ENCODE results near the gene IVNS1ABP. TPM values are rescaled to one million over a fixed set of nuclear protein-coding genes. Genes with fewer than 3 reads are reported as not detected.

The IVNS1ABP gene
- total and polyA plus RNA-seq, 2 of the 13 experiments (the other 11 are each of a cell fraction or from before 2014, with no cell fraction given): 49.1 to 51.7 TPM

DNA sequence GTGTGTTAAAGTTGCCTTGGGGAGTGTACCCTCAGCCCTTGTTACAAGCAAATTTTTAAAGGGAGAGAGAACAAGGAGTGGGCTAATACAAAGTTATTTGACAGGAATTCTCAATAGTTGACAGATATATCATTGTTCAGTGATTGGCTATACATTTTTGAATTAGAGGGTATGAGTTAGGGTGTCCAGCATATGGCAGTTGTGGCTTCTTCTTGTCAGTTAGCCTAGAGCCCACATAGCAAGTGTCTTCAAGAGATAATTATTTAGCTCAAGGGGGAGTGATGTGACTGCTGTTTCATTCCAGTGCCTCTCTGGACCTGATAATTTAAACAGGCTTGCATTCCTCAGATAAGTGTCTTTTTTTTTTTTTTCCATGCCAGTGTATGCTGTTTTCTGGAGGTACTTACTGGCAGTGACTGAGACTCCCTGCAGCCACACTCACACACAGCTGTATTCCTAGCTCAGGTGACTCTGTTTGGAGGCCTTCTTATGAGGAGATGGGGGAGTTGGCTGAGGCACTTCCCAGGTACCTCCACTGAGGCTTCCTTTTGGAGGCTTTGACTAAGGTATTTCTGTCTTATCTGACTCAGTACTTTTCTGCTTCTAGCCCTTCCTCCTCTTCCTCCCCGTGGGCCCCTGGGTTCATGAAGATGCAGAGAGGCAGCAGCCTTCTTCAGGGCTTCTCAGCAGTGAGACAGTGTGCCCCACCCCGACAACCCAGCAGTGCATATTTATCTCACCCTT, 32.3 kb downstream of the IVNS1ABP start:
- Histone ChIP-seq H3K9me3 (ENCODE audit: low read length) (no peaks in the 10 kb centered on the region), H3K9ac (ENCODE audit: insufficient read depth, low read depth, low read length) (no peak overlapping the region), H2AFZ (ENCODE audit: low read length) (no peak overlapping the region), H3K27ac (ENCODE audit: extremely low read length, insufficient read depth, low read length) (no peak overlapping the region), H3K79me2 (ENCODE audit: insufficient read depth, low read length) (no peaks in the 10 kb centered on the region), H4K20me1 (ENCODE audit: insufficient read depth, low read length) (no peaks in the 10 kb centered on the region), H3K4me3 (replicated peaks in 1 of 3; ENCODE audit: insufficient read depth in 1 of 3, low read depth in 2 of 3, low read length in 3 of 3) (no peak overlapping the region), H3K27me3 (ENCODE audit: control insufficient read depth in 1 of 2, insufficient read depth in 2 of 2, low read length in 2 of 2) (no peaks in the 10 kb centered on the region), H3K4me2 (ENCODE audit: low read depth, low read length) (no peak overlapping the region), H3K36me3 (replicated peaks in 1 of 2; ENCODE audit: control insufficient read depth in 1 of 2, insufficient read depth in 2 of 2, low read length in 2 of 2) (no peaks in the 10 kb centered on the region), H3K4me1 (ENCODE audit: insufficient read depth, low read length) (peaks cover 23% of the 10 kb centered on the region)
- in situ Hi-C loops (cut with HindIII; ENCODE audit: extremely low pct_ligation_motif_present, low pct_unique_long_range_greater_than_20kb): no loop called here
- POLR2A ChIA-PET: no interaction called here
- TF ChIP-seq AHR (CRISPR knock-in tag; IDR thresholded peaks at IDR 0.05): no peak
- TF ChIP-seq, protein P1, sequence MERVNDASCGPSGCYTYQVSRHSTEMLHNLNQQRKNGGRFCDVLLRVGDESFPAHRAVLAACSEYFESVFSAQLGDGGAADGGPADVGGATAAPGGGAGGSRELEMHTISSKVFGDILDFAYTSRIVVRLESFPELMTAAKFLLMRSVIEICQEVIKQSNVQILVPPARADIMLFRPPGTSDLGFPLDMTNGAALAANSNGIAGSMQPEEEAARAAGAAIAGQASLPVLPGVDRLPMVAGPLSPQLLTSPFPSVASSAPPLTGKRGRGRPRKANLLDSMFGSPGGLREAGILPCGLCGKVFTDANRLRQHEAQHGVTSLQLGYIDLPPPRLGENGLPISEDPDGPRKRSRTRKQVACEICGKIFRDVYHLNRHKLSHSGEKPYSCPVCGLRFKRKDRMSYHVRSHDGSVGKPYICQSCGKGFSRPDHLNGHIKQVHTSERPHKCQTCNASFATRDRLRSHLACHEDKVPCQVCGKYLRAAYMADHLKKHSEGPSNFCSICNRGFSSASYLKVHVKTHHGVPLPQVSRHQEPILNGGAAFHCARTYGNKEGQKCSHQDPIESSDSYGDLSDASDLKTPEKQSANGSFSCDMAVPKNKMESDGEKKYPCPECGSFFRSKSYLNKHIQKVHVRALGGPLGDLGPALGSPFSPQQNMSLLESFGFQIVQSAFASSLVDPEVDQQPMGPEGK (CRISPR knock-in tag; IDR thresholded peaks at IDR 0.05): no peak
- TF ChIP-seq, protein P2, sequence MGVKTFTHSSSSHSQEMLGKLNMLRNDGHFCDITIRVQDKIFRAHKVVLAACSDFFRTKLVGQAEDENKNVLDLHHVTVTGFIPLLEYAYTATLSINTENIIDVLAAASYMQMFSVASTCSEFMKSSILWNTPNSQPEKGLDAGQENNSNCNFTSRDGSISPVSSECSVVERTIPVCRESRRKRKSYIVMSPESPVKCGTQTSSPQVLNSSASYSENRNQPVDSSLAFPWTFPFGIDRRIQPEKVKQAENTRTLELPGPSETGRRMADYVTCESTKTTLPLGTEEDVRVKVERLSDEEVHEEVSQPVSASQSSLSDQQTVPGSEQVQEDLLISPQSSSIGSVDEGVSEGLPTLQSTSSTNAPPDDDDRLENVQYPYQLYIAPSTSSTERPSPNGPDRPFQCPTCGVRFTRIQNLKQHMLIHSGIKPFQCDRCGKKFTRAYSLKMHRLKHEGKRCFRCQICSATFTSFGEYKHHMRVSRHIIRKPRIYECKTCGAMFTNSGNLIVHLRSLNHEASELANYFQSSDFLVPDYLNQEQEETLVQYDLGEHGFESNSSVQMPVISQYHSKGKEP (CRISPR knock-in tag; IDR thresholded peaks at IDR 0.05): no peak
- TF ChIP-seq, protein P3, sequence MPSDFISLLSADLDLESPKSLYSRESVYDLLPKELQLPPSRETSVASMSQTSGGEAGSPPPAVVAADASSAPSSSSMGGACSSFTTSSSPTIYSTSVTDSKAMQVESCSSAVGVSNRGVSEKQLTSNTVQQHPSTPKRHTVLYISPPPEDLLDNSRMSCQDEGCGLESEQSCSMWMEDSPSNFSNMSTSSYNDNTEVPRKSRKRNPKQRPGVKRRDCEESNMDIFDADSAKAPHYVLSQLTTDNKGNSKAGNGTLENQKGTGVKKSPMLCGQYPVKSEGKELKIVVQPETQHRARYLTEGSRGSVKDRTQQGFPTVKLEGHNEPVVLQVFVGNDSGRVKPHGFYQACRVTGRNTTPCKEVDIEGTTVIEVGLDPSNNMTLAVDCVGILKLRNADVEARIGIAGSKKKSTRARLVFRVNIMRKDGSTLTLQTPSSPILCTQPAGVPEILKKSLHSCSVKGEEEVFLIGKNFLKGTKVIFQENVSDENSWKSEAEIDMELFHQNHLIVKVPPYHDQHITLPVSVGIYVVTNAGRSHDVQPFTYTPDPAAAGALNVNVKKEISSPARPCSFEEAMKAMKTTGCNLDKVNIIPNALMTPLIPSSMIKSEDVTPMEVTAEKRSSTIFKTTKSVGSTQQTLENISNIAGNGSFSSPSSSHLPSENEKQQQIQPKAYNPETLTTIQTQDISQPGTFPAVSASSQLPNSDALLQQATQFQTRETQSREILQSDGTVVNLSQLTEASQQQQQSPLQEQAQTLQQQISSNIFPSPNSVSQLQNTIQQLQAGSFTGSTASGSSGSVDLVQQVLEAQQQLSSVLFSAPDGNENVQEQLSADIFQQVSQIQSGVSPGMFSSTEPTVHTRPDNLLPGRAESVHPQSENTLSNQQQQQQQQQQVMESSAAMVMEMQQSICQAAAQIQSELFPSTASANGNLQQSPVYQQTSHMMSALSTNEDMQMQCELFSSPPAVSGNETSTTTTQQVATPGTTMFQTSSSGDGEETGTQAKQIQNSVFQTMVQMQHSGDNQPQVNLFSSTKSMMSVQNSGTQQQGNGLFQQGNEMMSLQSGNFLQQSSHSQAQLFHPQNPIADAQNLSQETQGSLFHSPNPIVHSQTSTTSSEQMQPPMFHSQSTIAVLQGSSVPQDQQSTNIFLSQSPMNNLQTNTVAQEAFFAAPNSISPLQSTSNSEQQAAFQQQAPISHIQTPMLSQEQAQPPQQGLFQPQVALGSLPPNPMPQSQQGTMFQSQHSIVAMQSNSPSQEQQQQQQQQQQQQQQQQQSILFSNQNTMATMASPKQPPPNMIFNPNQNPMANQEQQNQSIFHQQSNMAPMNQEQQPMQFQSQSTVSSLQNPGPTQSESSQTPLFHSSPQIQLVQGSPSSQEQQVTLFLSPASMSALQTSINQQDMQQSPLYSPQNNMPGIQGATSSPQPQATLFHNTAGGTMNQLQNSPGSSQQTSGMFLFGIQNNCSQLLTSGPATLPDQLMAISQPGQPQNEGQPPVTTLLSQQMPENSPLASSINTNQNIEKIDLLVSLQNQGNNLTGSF (CRISPR knock-in tag; IDR thresholded peaks at IDR 0.05): no peak
- TF ChIP-seq, protein P4, sequence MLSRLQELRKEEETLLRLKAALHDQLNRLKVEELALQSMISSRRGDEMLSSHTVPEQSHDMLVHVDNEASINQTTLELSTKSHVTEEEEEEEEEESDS (CRISPR knock-in tag; IDR thresholded peaks at IDR 0.05; ENCODE audit: borderline replicate concordance): no peak
- no peak for TF ChIP-seq ZNF432 (CRISPR knock-in tag; IDR thresholded peaks at IDR 0.05; ENCODE audit: borderline replicate concordance)
- TF ChIP-seq GPN1 (CRISPR knock-in tag; IDR thresholded peaks at IDR 0.05; ENCODE audit: borderline replicate concordance): no peak
- TF ChIP-seq PRMT3 (CRISPR knock-in tag; IDR thresholded peaks at IDR 0.05; ENCODE audit: borderline replicate concordance, low read depth): no peak
- TF ChIP-seq TMF1 (CRISPR knock-in tag; IDR thresholded peaks at IDR 0.05; ENCODE audit: low read depth): no peak
- CTCF ChIA-PET (ENCODE audit: low intra/inter-chr PET ratio, low total read pairs): no interaction called here
- 63% methylated on average over 2 of the region's 2 CpGs for WGBS (ENCODE audit: low lambda C conversion rate)
- ATAC-seq (peak; percentile 19; the same call in 2 of the 3 replicates), FAIRE-seq (no peak), DNase-seq (ENCODE audit: low spot score) (no peak)
- intact Hi-C loops (cut with micrococcal nuclease; ENCODE audit: unreplicated experiment): no loop called here
- BruUV-seq (replicated peaks): no TSS peak

Measured in HepG2 (cell line).